IPS-NIHi7 (cell line): ENCODE data around the gene SAMD4A.

Source experiments
- DNase-seq: peaks from one replicate; pipeline ENCODE4 v3.0.0; 2012; ENCODE audit warnings: mixed read lengths; ENCODE audit errors: extremely low spot score

Gene SAMD4A, protein sequence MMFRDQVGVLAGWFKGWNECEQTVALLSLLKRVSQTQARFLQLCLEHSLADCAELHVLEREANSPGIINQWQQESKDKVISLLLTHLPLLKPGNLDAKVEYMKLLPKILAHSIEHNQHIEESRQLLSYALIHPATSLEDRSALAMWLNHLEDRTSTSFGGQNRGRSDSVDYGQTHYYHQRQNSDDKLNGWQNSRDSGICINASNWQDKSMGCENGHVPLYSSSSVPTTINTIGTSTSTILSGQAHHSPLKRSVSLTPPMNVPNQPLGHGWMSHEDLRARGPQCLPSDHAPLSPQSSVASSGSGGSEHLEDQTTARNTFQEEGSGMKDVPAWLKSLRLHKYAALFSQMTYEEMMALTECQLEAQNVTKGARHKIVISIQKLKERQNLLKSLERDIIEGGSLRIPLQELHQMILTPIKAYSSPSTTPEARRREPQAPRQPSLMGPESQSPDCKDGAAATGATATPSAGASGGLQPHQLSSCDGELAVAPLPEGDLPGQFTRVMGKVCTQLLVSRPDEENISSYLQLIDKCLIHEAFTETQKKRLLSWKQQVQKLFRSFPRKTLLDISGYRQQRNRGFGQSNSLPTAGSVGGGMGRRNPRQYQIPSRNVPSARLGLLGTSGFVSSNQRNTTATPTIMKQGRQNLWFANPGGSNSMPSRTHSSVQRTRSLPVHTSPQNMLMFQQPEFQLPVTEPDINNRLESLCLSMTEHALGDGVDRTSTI

DNA sequence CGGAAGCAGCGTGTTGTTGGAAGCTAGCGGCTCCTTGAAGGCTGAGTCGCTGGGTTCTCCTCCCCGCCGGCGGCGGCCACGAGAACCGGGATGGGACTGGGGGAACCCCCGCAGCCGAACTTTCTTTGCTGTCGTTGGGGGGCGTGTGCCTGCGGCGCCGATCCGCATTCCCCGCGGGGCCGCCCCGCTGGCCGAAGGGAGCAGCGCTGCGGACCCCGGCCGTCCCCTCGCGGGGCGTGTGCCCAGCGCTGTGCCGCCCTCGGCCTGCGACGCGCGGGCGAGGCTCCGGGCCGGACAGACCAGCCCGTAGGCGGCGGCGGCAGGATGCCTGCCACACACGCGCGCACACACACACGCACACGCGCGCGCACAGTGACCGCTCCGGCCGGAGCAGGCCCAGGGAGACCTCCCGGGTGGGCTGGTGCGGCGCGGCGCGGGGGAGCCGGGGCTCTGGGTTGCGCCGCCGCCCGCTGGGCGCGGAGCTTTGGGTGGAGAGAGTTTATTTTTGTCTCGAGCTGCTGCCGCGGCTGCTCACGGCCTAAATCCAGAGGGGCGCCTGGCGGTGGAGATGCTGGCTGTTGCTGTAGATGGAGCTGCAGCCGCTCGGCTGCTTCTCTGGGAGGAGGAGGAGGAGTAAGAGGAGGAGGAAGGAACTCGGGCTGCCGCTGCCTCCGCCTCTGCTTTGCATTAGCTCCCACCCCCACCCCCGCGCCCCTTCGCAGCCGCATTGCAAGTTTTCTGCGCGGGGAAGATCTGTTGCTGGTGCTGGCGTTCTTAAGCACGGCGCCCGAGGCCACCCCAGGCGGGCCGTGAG is at the start of gene SAMD4A:
Gene SAMD4A (plus strand): TSS at position 719 of the 814 bp plus-strand sequence. CDS start 789 bp downstream, outside the sequence.
- peak; percentile 62 for DNase-seq

DNA sequence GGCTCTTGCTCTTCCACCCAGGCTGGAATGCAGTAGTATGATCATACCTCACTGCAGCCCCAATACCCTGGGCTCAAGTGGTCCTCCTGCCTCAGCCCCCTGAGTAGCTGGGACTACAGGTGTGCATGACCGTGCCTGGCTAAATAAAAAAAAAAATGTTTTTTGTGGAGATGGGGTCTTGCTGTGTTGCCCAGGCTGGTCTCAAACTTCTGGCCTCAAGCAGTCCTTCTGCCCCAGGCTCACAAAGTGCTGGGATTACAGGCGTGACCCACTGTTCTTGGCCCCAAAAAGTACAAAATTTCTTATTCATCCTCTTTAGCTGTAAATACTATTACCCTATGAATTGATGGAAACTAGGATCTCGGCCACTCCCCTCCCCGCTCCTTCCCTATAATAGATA is 42.5 kb upstream of the SAMD4A start:
- no peak for DNase-seq

DNA sequence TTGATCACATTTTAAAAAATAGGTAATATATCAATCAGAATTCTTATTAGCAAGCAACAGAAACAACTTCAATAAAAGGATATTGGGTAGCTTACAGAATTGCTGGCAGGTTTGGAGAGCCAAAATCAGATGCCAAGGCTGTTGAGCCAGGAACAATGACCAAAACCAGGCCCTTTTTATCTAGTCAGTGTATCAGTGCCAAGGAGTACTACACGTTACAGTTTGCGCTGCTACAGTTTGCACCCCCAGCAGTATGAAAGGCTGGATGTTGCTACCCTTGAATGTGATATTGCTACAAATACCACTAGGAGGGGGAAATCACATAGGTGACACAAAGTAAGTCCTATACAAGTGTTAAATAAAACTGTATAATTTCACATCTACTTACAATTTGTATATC is 38.0 kb upstream of the SAMD4A start:
- no peak for DNase-seq

DNA sequence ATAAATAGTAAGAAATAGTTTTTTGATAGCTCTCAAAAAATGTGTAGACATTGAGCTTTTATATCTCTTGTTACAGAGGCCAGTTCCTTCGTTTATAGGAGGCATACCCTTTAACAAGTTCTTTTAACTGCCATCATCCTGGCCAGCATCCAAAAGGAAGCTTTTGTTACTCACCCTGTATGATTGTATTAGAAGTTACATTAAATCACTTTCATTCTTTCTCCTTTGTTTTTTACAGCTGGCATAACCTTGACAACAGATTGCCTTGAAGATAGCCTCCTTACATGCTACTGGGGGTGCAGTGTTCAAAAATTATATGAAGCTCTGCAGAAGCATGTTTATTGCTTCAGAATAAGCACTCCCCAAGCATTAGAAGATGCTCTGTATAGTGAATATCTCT is 37.1 kb upstream of the SAMD4A start:
- DNase-seq = no peak

DNA sequence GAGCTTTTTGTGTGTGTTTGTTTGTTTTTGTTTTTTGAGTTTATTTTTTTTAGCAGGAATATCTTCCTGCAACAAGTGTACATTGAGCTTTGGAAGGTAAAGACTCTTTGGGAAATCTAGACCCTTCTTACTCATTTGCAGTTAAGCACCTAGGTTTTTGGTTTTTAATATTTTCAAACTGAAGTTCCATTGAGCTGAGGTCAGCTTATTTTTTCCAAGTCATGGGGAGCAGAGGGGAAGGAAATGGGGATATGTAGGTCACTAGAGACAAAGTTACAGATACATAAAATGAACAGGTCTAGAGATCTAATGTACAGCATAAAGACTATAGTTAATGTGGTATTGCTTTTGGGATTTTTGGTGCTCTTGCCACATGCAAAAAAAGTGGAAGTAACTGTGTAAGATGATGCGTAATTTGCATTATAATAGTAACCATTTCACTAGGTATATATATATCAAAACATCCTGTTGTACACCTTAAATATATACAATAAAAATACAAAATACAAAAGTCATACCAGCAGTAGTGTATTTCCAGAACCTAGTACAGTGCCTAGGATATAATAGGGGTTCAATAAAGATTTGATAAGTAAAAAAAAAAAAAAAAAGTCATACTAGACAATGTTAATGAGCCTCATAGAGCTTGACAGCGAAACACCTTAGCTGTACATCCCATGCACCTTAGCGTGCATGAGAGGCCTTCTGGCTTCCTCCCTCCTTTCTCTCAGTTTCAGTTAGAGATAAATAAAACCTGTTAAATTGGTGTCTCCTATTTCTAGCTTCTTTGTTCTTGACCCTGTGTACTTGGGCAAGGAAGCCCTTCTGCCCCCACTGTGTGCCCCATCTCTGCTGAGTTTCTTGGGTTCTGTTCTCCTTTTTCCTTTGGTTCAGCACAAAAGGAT is 34.6 kb upstream of the SAMD4A start:
- DNase-seq = no peak

DNA sequence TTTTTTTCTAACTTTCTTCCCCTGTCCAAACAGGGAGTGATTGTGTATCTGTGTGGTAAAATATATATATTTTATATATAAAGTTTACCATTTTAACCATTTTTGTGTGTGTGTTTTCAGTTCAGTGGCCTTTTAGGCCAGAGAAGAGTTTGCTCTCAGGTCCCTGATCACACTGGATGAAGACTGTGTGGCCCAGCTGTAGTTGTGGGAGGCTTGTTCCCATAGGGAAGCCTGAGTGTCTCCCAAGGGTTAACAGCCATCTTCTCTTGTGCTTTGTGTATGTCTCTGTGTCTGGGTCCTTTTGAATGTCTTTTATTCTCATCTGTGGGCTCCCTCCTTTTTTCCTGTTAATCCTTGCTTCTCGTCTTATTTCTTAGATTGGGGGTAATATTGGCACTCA is 33.8 kb upstream of the SAMD4A start:
- no peak for DNase-seq

DNA sequence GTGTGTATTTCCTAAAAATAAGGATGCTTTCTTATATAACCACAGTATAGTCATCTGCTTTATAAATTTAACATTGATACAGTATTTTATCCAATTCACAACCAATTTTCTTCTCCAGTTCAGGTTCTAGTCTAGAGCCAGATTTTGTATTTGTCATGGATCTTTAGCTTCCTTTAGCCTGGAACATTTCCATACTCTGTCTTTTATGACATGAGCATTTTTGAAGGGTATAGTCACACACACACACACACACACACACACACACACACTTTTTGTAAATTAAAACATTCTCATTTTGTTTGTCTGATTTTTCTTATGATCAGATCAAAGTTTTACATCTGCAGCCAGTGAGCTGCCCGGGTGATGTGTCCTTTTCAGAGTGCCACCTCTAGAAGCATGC is 31.8 kb upstream of the SAMD4A start:
- no peak for DNase-seq

DNA sequence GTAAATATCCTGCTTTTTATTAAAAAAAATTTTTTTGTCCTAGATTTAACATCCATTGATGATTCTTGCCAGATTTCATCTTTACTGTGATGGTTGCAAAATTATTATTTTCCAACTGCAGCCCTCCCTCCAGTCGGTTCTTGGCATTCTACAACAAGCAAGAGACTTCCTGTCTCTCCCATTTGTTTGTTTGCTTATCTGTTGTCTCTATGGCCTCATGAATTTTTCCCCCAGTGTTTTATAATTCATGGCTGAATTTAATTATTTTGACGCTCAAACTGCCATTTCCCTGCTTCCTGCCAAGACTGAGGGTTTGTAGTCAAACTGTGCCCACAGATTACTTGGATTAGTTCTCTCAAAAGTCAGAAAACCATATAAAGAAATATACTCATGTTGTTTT is 31.3 kb upstream of the SAMD4A start:
- DNase-seq = no peak

DNA sequence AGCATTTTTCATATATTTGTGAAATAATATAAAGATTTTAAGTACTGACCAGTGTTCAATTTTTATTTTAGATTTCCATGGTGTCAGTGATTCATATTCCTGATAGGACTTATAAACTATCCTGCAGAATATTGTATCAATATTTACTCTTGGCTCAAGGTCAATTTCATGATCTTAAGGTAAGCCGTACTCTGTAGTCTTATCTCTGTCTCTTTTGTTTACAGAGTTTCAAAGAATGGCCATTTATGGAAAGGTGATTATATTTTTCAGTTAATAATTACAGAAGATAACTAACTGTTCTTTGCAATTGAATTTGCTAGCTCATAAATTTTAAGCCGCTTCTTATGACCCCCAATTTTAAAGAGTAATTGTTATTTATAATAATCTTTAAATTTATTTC is 29.3 kb upstream of the SAMD4A start:
- DNase-seq = no peak

DNA sequence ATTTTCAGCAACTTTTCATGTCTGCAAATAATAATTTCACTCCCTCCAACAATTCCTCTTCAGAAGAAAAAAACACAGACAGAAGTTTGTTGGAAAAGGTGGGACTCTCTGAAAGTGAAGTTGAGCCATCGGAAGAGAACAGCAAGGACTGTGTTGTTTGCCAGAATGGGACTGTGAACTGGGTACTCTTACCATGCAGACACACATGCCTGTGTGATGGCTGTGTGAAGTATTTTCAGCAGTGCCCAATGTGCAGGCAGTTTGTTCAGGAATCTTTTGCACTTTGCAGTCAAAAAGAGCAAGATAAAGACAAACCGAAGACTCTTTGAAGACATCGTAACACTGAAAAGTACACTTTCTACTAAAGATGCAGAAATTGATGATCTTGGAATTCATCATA is 28.9 kb upstream of the SAMD4A start:
- no peak for DNase-seq

DNA sequence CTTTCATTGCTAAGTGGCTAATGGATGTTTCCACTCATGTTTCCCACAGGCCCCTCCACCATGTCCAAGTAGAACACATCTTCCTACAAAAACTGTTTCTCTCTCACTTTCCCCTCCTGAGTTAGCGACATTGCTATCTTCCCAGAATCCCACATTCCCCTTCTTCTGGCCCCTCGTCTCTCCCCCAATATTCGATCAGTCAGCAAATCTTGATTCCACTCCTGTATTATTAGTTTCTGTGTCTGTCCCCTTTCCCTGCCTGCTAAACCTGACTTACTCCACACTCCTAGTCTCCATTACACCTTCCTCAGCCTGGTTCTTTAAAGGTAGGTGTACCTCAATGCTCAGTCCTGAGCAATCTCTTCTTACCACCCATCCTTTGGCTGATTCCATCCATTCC is 19.3 kb upstream of the SAMD4A start:
- DNase-seq = no peak

DNA sequence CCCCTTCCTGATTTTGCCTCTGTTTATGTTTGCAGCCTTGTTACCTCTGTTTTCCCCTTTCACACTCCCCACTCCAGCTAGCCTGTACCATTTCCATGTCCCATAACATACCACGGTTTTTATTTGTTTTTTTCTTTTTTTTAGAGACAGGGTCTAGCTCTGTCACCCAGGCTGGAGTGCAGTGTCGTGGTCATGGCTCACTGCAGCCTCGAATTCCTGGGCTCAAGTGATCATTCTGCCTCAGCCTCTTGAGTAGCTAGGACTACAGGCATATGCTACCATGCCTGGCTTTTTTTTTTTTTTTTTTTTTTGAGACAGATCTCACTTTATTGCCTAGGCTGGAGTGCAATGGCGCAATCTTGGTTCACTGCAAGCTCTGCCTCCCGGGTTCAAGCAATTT is 18.4 kb upstream of the SAMD4A start:
- no peak for DNase-seq

DNA sequence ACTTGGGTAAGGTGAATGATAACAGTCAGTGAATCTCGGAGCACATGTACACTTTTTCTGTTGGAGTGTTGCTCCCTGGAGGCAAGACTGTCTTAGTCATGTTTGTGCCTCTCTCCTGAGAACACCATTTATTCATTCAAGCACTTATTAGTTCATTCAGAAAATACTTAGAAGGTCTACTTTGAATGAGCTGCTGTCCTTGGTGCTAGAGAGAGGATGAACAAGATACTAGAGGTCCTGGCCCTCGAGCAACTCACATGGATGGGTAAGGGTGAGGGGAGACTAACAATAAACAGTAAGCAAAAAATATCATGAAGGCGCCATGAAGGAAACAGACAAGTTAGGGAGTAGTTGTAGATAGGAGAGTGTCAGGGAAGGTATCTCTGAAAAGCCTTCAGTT is 17.1 kb upstream of the SAMD4A start:
- DNase-seq = peak; percentile 32

DNA sequence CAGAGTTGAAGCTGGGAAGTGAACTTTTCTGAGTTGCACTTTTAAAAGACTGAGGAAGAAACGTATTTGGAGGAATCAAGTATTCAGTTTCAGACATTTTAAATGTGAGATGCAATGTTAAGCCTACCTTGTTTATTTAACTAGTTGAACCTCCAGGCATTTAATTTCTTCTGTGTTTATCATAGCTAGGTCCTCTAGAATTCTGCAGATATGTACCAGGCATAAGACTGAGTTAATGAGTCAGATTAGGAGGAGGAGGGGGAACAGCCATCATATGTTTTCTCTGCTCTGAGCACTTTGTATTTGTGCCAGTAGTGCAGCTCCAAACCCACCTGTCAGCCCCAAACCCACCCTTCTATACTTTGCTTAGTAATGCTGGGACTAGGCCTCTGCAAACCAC is 16.4 kb upstream of the SAMD4A start:
- no peak for DNase-seq

DNA sequence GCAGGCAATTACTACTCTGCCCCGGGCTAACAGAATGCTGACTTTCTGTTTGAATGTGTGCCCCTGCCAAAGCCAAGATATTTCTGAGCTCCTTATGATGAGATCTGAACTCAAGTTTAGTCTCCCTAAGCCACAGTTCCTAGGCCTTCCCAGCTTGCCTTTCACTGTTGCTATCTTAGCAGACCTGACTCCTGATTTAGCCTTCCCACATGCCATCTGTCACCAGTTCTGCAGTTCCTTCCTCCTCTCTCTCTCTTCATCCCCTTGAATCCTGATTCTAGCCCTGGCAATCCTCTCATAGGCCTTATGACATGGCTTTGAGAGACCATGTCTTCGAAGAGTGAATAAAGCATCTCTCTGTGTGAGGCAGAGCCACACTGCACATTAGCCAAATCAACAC is 12.5 kb upstream of the SAMD4A start:
- no peak for DNase-seq

DNA sequence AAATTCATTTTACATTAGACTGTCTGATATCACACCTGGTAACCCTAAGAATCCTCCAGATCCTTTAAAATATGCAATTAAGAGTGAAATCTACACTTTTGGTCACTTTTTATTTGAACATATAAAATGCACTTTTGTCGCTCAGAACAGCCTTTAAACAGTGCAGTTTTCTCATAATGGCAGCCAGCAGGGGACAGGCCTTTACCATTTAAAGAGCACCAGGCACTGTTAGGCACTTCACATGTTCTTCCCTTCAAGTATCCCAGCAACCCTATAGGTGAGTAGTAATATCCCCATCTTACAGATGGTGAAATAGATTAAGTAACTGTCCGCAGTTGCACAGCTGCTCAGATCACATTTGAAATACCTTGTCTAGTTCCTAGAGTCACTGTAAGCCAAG is 11.3 kb upstream of the SAMD4A start:
- DNase-seq = no peak

DNA sequence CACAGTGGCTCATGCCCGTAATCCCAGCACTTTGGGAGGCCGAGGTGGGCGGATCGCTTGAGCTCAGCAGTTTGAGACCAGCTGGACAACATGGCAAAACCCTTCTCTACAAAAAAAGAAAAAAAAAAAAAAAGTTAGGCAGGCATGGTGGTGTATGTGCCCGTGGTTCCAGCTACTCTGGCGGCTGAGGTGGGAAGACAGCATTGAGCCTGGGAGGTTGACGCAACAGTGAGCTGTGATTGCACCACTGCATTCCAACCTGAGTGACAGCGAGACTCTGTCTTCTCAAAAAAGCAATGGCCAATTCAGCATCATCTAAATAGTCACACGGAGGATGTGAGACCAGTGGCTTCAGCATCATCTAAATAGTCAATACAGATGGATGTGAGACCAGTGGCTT is 10.4 kb upstream of the SAMD4A start:
- DNase-seq = no peak

DNA sequence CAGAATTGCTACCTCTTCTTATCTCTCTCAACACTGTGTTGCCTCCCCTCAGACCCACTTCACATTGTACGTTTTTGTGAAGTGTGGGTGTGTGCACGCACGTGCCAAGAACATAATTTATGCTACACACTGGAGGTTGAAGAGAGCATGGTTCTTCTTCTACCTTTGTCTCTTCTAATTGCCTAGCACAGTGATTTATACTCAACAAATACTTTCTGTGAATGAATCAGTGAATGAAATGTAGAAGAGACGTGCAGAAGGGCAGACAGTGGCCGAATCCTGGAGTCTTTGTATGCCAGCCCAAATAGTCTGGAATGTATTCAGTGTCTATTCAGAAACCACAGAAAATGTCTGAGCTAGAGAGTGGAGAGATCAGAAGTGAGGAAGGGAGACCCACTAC is 4.6 kb upstream of the SAMD4A start:
- no peak for DNase-seq

DNA sequence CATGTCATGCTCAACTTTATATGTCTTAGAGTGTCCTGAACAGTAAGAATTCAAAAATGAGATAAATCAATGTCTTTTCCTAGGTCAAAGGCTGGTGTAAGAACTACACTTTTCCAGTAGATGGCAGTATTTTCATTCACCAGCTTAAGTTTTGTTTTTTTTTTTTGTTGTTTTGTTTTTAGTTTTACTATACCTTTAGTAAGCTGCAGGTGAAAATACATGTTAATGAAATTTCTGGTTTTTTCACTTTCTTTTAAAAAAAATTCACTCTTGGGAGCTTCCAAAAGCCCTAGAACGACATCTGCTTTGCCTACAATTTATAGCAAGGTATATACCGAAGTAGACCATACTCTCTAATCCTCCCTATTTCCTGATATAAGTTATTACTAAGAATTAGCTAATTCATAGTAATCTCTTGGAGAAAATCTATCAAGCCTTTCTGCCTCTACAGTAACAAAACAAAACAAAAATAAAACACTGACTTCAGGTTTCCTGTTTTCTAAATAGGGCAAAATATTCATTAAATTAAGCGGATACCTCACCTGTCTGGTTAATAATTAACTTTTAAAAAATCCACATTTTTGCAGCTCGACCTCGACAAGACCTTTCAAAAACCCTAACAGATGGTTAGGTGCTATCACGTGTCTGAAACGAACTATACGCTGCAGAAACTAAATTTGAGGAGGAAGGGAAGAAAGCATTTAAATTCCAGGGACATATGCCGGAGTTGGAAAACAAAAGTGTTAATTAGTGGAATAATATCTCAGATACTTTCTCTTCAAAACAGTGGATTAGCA is 2.7 kb upstream of the SAMD4A start:
- no peak for DNase-seq
